H1 (cell line): Measurements from ENCODE around the gene INHBC. TPM values are rescaled to one million over a fixed set of nuclear protein-coding genes. Genes with fewer than 3 reads are reported as not detected.

ENCODE experiments used
- CTCF ChIA-PET: fragments of 300-600 bp; sonication (Branson Sonifier 250); formaldehyde crosslinking; loops from one replicate; lab custom pipeline; 2021; ENCODE audit not compliant: partially characterized antibody; lab: Charles Lee
- POLR2A ChIA-PET: fragments of 300-600 bp; sonication (Branson Sonifier 250); formaldehyde crosslinking; loops from one replicate; lab custom pipeline; 2021; ENCODE audit warnings: inconsistent platforms; ENCODE audit not compliant: partially characterized antibody; lab: Charles Lee
- DNase-seq, 2 experiments: peaks; one replicate each; pipeline versions ENCODE4 v3.0.0 to v3.0.0-alpha.2; 2010 to 2022; ENCODE audit warnings: low spot score in 2 of 2, low read depth in 1 of 2, mixed read lengths in 1 of 2
- FAIRE-seq: peaks from 2 replicates; lab custom pipeline; 2011; peaks lifted over from hg19 to GRCh38; lab: Jason Lieb, UNC
- H2AFZ ChIP-seq: 2 replicates; pipeline ENCODE4 v1.8.1; 2012; ENCODE audit warnings: low read length, inconsistent platforms
- H2AK5ac ChIP-seq: 2 replicates; pipeline ENCODE4 v1.6.1; 2013; ENCODE audit warnings: low read depth, low read length
- H2BK120ac ChIP-seq: replicated peaks from 2 replicates; pipeline ENCODE3; 2013; ENCODE audit warnings: low read depth, low read length, inconsistent platforms
- H2BK12ac ChIP-seq: 2 replicates; pipeline ENCODE4 v1.6.1; 2013; ENCODE audit warnings: low read depth, low read length
- H2BK15ac ChIP-seq: 2 replicates; pipeline ENCODE4 v1.6.1; 2013; ENCODE audit warnings: low read length
- H2BK20ac ChIP-seq: 2 replicates; pipeline ENCODE4 v1.6.1; 2013; ENCODE audit warnings: low read length
- H2BK5ac ChIP-seq: 2 replicates; pipeline ENCODE4 v1.6.1; 2013; ENCODE audit warnings: low read depth, low read length
- H3K14ac ChIP-seq: 2 replicates; pipeline ENCODE4 v1.6.1; 2013; ENCODE audit warnings: inconsistent platforms; ENCODE audit not compliant: insufficient read length
- H3K18ac ChIP-seq: 2 replicates; pipeline ENCODE4 v1.6.1; 2013; ENCODE audit warnings: low read length; ENCODE audit errors: extremely low read depth
- H3K23ac ChIP-seq: 2 replicates; pipeline ENCODE4 v1.6.1; 2013; ENCODE audit warnings: inconsistent platforms; ENCODE audit not compliant: insufficient read length
- H3K23me2 ChIP-seq: 2 replicates; pipeline ENCODE4 v1.6.1; 2013; ENCODE audit warnings: low read depth, low read length
- H3K27ac ChIP-seq: 2 replicates; pipeline ENCODE4 v1.6.1; 2011; ENCODE audit warnings: low read depth, low read length, inconsistent platforms
- H3K27me3 ChIP-seq, 4 experiments: replicated peaks in 1 of 4; 1 replicate in 1 of 4; 2 replicates in 3 of 4; pipeline versions ENCODE4 v1.6.1 to v1.8.1; 2011 to 2013; ENCODE audit warnings: low read length in 3 of 4, mild to moderate bottlenecking in 3 of 4, inconsistent platforms in 2 of 4, mixed read lengths in 2 of 4, moderate library complexity in 1 of 4; ENCODE audit not compliant: control insufficient read depth in 3 of 4, insufficient read depth in 3 of 4; ENCODE audit errors: extremely low read depth in 1 of 4
- H3K36me3 ChIP-seq, 4 experiments: 2 replicates each; pipeline versions ENCODE4 v1.6.1 to v1.8.1; 2011 to 2013; ENCODE audit warnings: mild to moderate bottlenecking in 4 of 4, low read length in 3 of 4, moderate library complexity in 2 of 4, control low read depth in 1 of 4, inconsistent platforms in 1 of 4; ENCODE audit not compliant: insufficient read depth in 4 of 4, control insufficient read depth in 2 of 4
- H3K4ac ChIP-seq: replicated peaks from 2 replicates; pipeline ENCODE3; 2013; ENCODE audit warnings: low read length, low read depth, mixed read lengths, inconsistent platforms; ENCODE audit not compliant: insufficient read length
- H3K4me1 ChIP-seq, 4 experiments: replicated peaks in 1 of 4; 1 replicate in 1 of 4; 2 replicates in 3 of 4; pipeline versions ENCODE4 v1.6.1 to v1.8.1; 2011 to 2013; ENCODE audit warnings: low read length in 3 of 4, inconsistent platforms in 2 of 4, mixed read lengths in 1 of 4; ENCODE audit not compliant: insufficient read depth in 4 of 4, control insufficient read depth in 3 of 4
- H3K4me2 ChIP-seq, 2 experiments: 2 replicates each; pipeline versions ENCODE4 v1.6.1 to v1.8.1; 2011 to 2013; ENCODE audit warnings: low read depth in 2 of 2, low read length in 2 of 2, control low read depth in 1 of 2, inconsistent platforms in 1 of 2, mild to moderate bottlenecking in 1 of 2; ENCODE audit not compliant: insufficient read depth in 1 of 2
- H3K4me3 ChIP-seq, 4 experiments: fragments of 200-600, 300-600 bp in 1 of 4; sonication (generic), shearing (Covaris generic), sonication (Bioruptor Twin) in 1 of 4; 2 replicates each; pipeline versions ENCODE4 v1.5.1 to v1.8.1; 2011 to 2016; ENCODE audit warnings: low read length in 4 of 4, low read depth in 3 of 4, control low read depth in 2 of 4, inconsistent platforms in 2 of 4, mild to moderate bottlenecking in 2 of 4, mixed read lengths in 1 of 4, moderate library complexity in 1 of 4; ENCODE audit not compliant: insufficient read depth in 2 of 4; ENCODE audit errors: extremely low read depth in 1 of 4
- H3K56ac ChIP-seq: replicated peaks from 2 replicates; pipeline ENCODE3; 2013; ENCODE audit warnings: low read depth, mild to moderate bottlenecking, mixed read lengths, low read length, inconsistent platforms; ENCODE audit not compliant: insufficient read length
- H3K79me1 ChIP-seq: 2 replicates; pipeline ENCODE4 v1.6.1; 2013; ENCODE audit warnings: low read depth, low read length, control low read depth
- H3K79me2 ChIP-seq, 2 experiments: 2 replicates each; pipeline versions ENCODE4 v1.6.1 to v1.8.1; 2012 to 2013; ENCODE audit warnings: low read length in 2 of 2, mild to moderate bottlenecking in 2 of 2, inconsistent platforms in 1 of 2; ENCODE audit not compliant: insufficient read depth in 2 of 2, control insufficient read depth in 1 of 2
- H3K9ac ChIP-seq, 4 experiments: replicated peaks in 1 of 4; 1 replicate in 1 of 4; 2 replicates in 3 of 4; pipeline versions ENCODE4 v1.6.1 to v1.8.1; 2011 to 2013; ENCODE audit warnings: low read depth in 3 of 4, low read length in 3 of 4, control low read depth in 2 of 4, mild to moderate bottlenecking in 2 of 4, moderate library complexity in 2 of 4, inconsistent platforms in 1 of 4; ENCODE audit errors: extremely low read depth in 1 of 4
- H3K9me3 ChIP-seq, 2 experiments: 2 replicates each; pipeline versions ENCODE4 v1.6.1 to v1.8.1; 2012 to 2013; ENCODE audit warnings: mild to moderate bottlenecking in 2 of 2, moderate library complexity in 2 of 2, control low read depth in 1 of 2, inconsistent platforms in 1 of 2, low read depth in 1 of 2, low read length in 1 of 2, mixed read lengths in 1 of 2; ENCODE audit not compliant: insufficient read depth in 2 of 2
- H4K20me1 ChIP-seq, 2 experiments: replicated peaks in 1 of 2; 2 replicates each; pipeline versions ENCODE3 to v1.8.1; 2011 to 2013; ENCODE audit warnings: inconsistent platforms in 2 of 2, low read length in 2 of 2, mild to moderate bottlenecking in 1 of 2; ENCODE audit not compliant: insufficient read depth in 2 of 2, control insufficient read depth in 1 of 2
- H4K5ac ChIP-seq: 2 replicates; pipeline ENCODE4 v1.6.1; 2013; ENCODE audit warnings: low read length, low read depth, mixed read lengths, inconsistent platforms; ENCODE audit not compliant: insufficient read length
- H4K8ac ChIP-seq: 2 replicates; pipeline ENCODE4 v1.8.0; 2013; ENCODE audit warnings: mild to moderate bottlenecking, moderate library complexity, low read length, inconsistent platforms; ENCODE audit not compliant: insufficient read depth; ENCODE audit errors: extremely low read depth
- H4K91ac ChIP-seq: replicated peaks from 2 replicates; pipeline ENCODE3; 2013; ENCODE audit warnings: low read length, mixed read lengths, inconsistent platforms; ENCODE audit not compliant: insufficient read length
- KDM5A ChIP-seq: fragments of 200-600 bp; IDR thresholded peaks from 2 replicates; pipeline ENCODE4 v1.7.1; 2012; ENCODE audit warnings: mild to moderate bottlenecking, low read length, inconsistent platforms, mixed read lengths
- TAF1 ChIP-seq: IDR thresholded peaks from 2 replicates; pipeline ENCODE4 v1.6.1; 2011; ENCODE audit warnings: mild to moderate bottlenecking, low read depth, low read length
- WGBS, 2 experiments: shearing (Covaris generic) in 1 of 2; methylation state at CpG; one replicate each; pipeline versions ENCODE4 v1.1.6 to v1.1.7; 2013 to 2015; ENCODE audit warnings: low lambda C conversion rate in 2 of 2, mixed read lengths in 2 of 2, inconsistent platforms in 1 of 2, low coverage in 1 of 2, missing lambda C conversion rate in 1 of 2; ENCODE audit not compliant: insufficient replicate concordance in 2 of 2, insufficient coverage in 1 of 2, insufficient read length in 1 of 2; ENCODE audit errors: extremely low coverage in 1 of 2, missing lambda C conversion rate in 1 of 2; 5-methylcytosine and 5-hydroxymethylcytosine counted together
- polyA plus RNA-seq, 7 experiments: library from polyadenylated mRNA; depleted of rRNA in 3 of 7; stranded (reverse) in 5 of 7; unstranded in 2 of 7; fragments of >200 nt in 5 of 7; fragments of 200-250 nt in 2 of 7; gene quantifications; 1 replicate in 5 of 7; 2 replicates in 1 of 7; 4 replicates in 1 of 7; pipeline versions ENCODE4 v1.2.1 to v1.2.3, GENCODE V29; 2011 to 2013; ENCODE audit warnings: missing spikeins in 2 of 7, mixed read lengths in 2 of 7
- total RNA-seq: library from RNA; stranded (reverse); fragmentation: NEBNext Ultra II Directional; extraction: Animal tissue kit (Norgen Biotek cat#: 25700); gene quantifications from 2 replicates; pipeline ENCODE4 v1.2.1, GENCODE V29; 2021

INHBC gene
- total and polyA plus RNA-seq, 2 of the 8 experiments (the other 6 are each of a cell fraction or from before 2014, with no cell fraction given) = 0.15 TPM; not detected in 1

GRCh38 chr12:57490126-57490525 lies 55.5 kb downstream of the INHBC start:
- Histone ChIP-seq H3K4ac (no peak overlapping the region), H3K9me3 (no peaks in the 10 kb centered on the region; a peak in 1 of 4 replicates), H3K79me2 (peaks cover 14 to 28% of the 10 kb centered on the region in 2 experiments), H3K36me3 (peaks cover 22 to 50% (median 42%) of the 10 kb centered on the region in 4 experiments), H4K5ac (no peak overlapping the region), H3K14ac (no peak overlapping the region), H3K23ac (no peak overlapping the region), H4K8ac (peak overlapping the region; percentile 14; the same call in 1 of the 2 replicates), H3K4me3 (no peak overlapping the region), H4K91ac (no peak overlapping the region), H3K27me3 (no peaks in the 10 kb centered on the region), H4K20me1 (peaks cover 0 to 3% of the 10 kb centered on the region in 2 experiments), H3K79me1 (peaks cover 8% of the 10 kb centered on the region; the same call in 1 of the 2 replicates), H2AFZ (no peak overlapping the region), H2BK15ac (no peak overlapping the region), H3K4me1 (peaks cover 0 to 7% (median 2%) of the 10 kb centered on the region in 4 experiments; a peak in 5 of 7 replicates), H2AK5ac (no peak overlapping the region), H2BK120ac (no peak overlapping the region), H2BK20ac (no peak overlapping the region), H3K9ac (no peak overlapping the region), H3K23me2 (peaks cover 7% of the 10 kb centered on the region; the same call in 1 of the 2 replicates), H2BK12ac (no peak overlapping the region), H3K27ac (no peak overlapping the region), H3K56ac (no peak overlapping the region), H3K4me2 (no peak overlapping the region; a peak in 1 of 4 replicates), H2BK5ac (no peak overlapping the region), H3K18ac (no peak overlapping the region)
- 84% methylated on average over 4 of the region's 4 CpGs; no CpG with 5 or more reads in 1 of the 2 experiments for WGBS, 2 experiments
- ChIA-PET CTCF (interaction anchor here (0.8 to 25.1 kb wide), 5 partner anchors 9 to 32 kb away, joined by 3 to 441 read pairs (median 3); partner anchors contain the start of genes GLI1 and INHBE), POLR2A (interaction anchor here (1.0 to 1.4 kb wide), 4 partner anchors 36 to 220 kb away, joined by 3 to 4 read pairs (median 4); no protein-coding TSS in a partner anchor)
- no peak for DNase-seq
- no peak for FAIRE-seq
- TF ChIP-seq TAF1 (no peak), KDM5A (no peak)
